Fibroblast of the aortic adventitia (primary cell): ENCODE data around the gene SYF2. TPM values are rescaled to one million over a fixed set of nuclear protein-coding genes. Genes with fewer than 3 reads are reported as not detected.

Source experiments
- DNase-seq: peaks from one replicate; pipeline ENCODE4 v3.0.0-alpha.2; 2010; ENCODE audit warnings: low read depth
- H3K4me3 ChIP-seq: 2 replicates; pipeline ENCODE4 v1.5.1; 2011; ENCODE audit warnings: low read depth, mild to moderate bottlenecking, control low read depth, low read length, moderate library complexity
- CTCF ChIP-seq: IDR thresholded peaks from 2 replicates; pipeline ENCODE4 v1.5.1; 2011; ENCODE audit warnings: mild to moderate bottlenecking, low read length, control low read depth, inconsistent platforms; ENCODE audit not compliant: insufficient read depth
- total RNA-seq: library from RNA; depleted of rRNA; stranded (reverse); fragments of >200 nt; gene quantifications from 2 replicates; pipeline ENCODE4 v1.2.3, GENCODE V29; 2012; ENCODE audit warnings: low replicate concordance

Gene SYF2
- total RNA-seq, 1 donor = 44.7 TPM

DNA sequence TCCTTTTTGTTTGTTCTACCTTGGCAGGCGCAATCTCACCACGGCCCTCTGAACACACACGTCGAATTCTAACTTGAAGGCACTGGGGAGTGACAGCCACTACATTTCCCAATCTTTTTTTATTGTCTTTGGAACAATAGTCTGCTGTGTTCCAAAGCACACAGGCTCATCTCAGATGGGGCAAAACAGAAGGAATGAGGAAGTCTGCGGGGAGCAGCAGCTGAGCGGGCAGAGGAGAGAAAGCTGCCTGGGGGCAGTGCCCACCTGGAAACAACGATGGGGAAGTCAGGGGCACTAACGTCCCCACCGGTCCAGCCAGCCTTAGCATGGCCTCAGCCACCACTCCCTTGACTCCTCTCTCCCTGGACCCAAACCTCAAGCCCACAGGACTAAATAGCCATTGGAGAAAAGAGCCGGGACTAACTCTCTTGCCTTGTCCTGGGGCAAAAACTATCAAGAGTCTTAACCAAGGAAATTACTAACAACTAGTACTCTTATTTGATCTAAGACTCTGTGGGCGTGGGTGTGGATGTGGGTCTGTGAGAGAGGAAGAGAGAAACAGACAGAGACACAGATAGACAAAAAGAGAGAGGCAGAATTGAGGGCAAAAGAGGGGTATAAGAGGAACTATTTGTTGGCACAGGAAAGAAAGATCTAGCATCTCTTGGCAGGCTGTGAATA, 34.2 kb downstream of the SYF2 start:
- TF ChIP-seq CTCF = no peak
- no peak for DNase-seq

DNA sequence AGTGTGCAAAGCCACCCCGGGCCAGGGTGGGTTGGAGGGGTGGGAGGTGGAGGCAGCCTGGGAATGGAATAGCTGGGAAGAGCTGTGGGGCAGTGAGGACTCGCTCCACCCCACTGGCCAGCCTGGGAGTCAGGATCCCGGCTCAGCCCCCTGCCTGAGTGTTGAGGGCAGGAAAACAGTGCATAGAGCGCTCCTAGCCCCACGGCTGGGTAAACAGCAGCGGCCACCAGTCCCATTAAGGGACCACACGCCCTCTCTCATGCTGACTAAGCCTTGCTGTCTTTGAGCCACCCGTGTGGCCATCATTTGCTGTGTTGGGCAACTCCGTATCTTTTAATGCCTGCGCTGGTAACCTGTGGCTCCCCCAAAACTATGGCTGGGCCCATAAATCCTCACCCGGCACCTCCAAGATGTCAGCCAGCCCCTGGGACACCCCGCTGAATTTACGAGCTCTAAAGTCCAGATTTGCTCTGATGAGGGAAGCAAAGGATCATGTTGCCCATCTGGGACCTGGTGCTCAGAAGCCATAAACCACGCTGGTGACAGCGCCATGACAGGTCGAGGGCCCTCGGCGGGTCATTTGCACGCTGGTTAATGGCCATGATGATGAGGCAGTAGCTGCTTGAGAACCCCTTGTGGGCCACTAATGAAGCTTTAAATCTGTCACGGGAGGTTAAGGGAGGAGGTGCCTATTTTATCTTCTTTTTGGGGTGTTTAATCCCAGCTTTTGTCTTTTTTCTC, 34.9 kb downstream of the SYF2 start:
- no peak for DNase-seq
- H3K4me3 ChIP-seq = no peak overlapping the region
- TF ChIP-seq CTCF = no peak

More for the DNA sequence above, 34.2 kb downstream of the SYF2 start:
- H3K4me3 ChIP-seq = no peak overlapping the region

GRCh38 chr1:25196830-25197229, 35.5 kb downstream of the SYF2 start:
- no peak for DNase-seq
- TF ChIP-seq CTCF = no peak
- no peak overlapping the region for H3K4me3 ChIP-seq

- DNase-seq = no peak
- TF ChIP-seq CTCF = no peak
- H3K4me3 ChIP-seq = no peak overlapping the region
Measured at GRCh38 chr1:25195835-25196234, 36.5 kb downstream of the SYF2 start.

DNA sequence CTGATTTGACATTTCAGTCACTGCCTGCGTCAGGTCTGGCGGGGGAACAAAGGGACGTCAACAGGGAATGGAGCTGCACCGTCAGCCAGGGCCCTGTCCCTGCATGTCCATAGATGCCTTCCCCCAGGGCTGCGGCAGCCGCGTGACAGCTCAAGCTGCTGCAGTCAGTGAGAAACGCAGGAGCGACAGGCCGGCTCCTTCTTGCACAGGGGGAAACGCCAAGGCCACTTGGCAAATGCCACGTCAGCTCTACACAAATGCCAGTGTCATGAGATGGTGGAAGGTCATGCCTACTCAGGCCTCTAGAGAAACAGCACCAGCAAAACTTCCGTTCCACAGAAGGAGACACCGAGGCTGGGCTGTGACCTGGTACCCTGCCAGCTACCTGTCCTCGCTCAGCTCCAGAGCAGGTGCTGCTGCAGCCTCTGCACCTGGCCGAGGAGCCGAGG, 37.7 kb downstream of the SYF2 start:
- no peak for TF ChIP-seq CTCF
- DNase-seq = no peak
- no peak overlapping the region for H3K4me3 ChIP-seq

GRCh38 chr1:25194054-25194453, 38.2 kb downstream of the SYF2 start:
- no peak overlapping the region for H3K4me3 ChIP-seq
- no peak for TF ChIP-seq CTCF
- DNase-seq = no peak

GRCh38 chr1:25193229-25193628, 39.1 kb downstream of the SYF2 start:
- no peak overlapping the region for H3K4me3 ChIP-seq
- no peak for DNase-seq
- TF ChIP-seq CTCF = no peak
